HG03571 (cell line): ENCODE measurements around the gene ERGIC3.

Source experiments
- ATAC-seq: cut with Tn5 transposase; IDR thresholded peaks from one replicate; pipeline ENCODE4 v1.9.1; 2021; ENCODE audit not compliant: unreplicated experiment

Gene ERGIC3

GRCh38 chr20:35541783-35542662 is at the start of gene ERGIC3:
TSS of gene ERGIC3 (plus strand) at chr20:35542078. CDS start at chr20:35542098, 20 bp downstream.
- ATAC-seq = peak; percentile 84

DNA sequence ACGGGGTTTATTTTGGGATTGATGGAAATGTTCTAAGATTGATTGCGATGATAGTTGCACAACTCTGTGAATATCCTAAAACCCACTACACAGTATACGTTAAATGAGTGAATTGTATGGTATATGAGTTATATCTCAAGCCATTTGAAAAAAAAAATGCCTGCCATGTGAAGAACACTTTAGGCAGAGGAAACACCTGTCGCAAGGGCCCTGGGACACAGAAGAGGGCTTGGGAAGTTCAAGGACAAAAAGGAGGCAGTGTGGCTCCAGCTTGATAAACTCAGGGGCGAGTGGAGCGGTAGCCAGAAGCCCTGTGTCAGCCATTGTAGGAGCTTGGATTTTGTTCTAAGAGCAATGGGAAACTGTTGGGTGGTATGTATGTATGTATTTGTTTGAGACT is 49.5 kb upstream of the ERGIC3 start:
- ATAC-seq = no peak

GRCh38 chr20:35496481-35496880 is 45.4 kb upstream of the ERGIC3 start:
- no peak for ATAC-seq

DNA sequence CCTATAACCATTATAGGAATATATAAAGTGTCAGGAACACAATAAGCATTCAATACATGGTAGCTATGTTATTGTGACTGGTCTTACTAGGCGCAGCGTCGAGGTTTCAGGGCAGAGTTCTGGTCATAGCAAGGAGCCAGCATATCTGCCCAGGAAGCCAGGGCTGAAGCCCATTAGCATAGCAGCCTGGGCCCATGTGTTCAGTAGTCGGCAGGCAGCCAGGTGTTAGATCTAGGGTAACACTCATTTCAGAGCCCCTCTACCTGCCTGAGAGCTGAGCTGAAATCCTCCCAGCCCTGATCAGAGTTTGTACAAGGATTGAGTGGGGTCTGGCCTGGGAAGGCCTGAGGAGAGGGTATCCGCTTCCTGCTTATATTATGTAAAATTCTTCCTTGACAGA is 44.6 kb upstream of the ERGIC3 start:
- no peak for ATAC-seq

DNA sequence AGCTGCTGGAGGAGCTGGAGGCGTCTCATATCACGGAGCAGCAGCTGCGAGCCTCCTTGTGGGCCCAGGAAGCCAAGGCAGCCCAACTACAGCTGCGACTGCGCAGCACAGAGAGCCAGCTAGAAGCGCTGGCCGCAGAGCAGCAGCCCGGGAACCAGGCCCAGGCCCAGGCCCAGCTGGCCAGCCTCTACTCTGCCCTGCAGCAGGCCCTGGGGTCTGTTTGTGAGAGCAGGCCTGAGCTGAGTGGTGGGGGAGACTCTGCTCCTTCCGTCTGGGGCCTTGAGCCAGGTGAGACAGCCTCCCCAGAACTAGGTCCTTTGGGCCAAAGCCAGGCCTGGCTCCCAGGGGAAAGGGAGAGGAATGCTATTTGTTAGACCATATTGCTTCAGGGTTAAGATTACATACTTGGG is 44.1 kb upstream of the ERGIC3 start:
- ATAC-seq = no peak

- no peak for ATAC-seq
These were observed 42.6 kb upstream of the ERGIC3 start for GRCh38 chr20:35499271-35499670.

- ATAC-seq = no peak
These were observed 39.5 kb upstream of the ERGIC3 start for GRCh38 chr20:35502352-35502751.

- no peak for ATAC-seq
These were observed 38.6 kb upstream of the ERGIC3 start for GRCh38 chr20:35503281-35503680.

DNA sequence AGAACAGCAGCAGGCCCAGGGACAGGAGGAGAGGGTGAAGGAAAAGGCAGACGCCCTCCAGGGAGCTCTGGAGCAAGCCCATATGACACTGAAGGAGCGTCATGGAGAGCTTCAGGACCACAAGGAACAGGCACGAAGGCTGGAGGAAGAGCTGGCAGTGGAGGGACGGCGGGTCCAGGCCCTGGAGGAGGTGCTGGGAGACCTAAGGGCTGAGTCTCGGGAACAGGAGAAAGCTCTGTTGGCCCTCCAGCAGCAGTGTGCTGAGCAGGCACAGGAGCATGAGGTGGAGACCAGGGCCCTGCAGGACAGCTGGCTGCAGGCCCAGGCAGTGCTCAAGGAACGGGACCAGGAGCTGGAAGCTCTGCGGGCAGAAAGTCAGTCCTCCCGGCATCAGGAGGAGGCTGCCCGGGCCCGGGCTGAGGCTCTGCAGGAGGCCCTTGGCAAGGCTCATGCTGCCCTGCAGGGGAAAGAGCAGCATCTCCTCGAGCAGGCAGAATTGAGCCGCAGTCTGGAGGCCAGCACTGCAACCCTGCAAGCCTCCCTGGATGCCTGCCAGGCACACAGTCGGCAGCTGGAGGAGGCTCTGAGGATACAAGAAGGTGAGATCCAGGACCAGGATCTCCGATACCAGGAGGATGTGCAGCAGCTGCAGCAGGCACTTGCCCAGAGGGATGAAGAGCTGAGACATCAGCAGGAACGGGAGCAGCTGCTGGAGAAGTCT is 37.9 kb upstream of the ERGIC3 start:
- ATAC-seq = no peak

DNA sequence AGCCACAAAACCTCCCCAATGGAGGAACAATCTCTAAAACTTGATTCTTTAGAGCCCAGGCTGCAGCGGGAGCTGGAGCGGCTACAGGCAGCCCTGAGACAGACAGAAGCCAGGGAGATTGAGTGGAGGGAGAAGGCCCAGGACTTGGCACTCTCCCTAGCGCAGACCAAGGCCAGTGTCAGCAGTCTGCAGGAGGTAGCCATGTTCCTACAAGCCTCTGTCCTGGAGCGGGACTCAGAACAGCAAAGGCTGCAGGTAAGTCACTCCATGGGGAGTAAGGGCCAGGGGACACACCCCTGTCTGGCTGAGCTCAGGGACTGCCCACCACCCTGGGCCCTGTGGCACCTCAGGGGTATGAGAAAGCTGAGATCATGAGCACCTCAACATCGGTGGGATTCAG is 37.1 kb upstream of the ERGIC3 start:
- no peak for ATAC-seq

- ATAC-seq = no peak
These were observed 35.7 kb upstream of the ERGIC3 start for GRCh38 chr20:35506179-35506578.

DNA sequence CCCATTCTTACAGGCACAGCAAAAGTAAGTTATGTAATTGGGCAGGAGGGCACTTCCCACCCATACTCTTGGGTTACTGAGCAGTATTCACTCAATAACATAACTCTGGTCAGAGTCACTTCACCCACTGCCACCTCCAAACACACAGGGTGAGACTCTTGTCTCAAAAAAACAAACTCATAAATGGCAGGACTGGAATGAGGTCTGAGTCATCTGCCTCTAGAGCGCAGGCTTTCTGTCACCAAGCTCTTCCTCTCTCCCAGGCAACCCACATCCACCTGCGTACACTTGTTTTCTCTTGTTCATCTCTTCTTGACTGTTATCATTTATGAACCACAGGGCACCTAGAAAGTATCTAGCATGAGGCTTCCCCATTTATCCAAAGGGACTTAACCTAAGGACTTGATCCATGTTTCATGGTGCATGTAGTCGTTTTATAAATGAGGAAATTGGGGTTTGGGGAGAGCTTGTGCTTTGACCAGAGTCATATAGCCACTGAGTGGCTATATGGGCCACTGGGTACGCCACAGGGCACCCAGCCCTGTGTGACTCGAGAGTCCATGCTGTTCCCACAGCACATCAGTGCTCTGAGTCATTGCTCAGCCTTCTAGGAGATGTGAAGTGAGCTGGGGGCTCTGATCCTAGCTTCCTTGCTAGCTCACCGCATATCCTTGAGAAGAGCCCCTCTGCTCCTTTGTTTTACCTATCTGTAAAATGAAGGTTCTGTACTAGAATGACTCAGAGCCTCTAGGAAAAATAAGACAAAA is 34.8 kb upstream of the ERGIC3 start:
- no peak for ATAC-seq

DNA sequence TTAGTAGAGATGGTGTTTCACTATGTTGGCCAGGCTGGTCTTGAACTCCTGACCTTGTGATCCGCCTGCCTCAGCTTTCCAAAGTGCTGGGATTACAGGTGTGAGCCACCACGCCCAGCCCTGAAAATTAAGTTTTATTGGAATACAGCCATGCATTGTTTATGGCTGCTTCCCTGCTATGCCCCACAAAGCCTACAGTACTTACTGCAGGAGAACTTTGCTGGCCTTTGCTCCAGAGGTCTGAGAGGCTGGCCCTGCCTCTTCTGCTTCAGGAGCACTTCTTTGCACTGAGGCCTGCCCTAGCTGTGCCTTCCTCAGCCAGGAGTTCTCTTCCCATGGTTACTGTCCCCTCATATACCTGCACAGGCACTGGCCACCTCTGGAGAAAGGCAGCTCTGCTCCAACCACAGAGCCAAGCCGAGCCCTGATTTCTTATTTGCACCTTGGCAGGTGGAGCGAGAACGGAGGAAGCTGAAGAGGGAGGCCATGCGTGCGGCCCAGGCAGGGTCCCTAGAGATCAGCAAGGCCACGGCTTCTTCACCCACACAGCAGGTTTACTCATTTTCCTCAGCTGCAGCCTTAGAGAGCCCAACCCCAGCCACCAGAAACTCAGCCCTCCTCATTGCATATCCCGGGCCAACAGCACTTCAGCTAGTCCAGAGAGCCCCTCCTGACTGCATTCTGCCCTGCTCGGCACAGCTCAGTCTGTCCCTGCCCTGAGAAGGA is 33.2 kb upstream of the ERGIC3 start:
- ATAC-seq = no peak

- ATAC-seq = no peak
These were observed 30.7 kb upstream of the ERGIC3 start for GRCh38 chr20:35510951-35511735.

DNA sequence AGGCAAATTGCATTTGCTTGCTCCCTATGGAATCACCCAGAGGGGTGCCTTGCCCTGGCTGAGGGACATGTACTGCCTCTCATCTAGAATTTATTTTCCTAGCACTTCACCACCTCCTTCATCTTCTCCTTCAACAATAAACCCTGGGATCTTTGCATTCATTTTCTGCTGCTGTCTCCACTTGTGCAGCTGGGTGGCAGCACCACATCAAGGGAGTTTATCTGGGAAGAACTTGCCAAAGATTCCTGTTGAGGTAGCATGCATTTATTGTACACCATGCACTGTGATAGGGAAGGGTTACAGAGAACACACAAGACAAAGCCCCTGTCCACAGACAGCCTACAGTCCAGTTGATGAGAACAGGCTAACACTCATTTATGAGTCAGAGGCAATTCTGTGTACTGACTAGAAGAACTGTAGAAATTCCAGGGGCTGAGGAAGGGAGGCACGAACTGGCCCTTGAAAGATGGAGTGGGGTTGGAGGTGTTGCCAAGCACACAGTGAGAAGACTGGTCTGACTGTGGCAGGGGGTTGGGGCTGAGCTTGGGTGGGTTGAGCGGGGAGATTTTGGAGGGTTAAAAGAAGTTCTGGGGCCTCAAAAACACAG is 30.0 kb upstream of the ERGIC3 start:
- ATAC-seq = no peak

- no peak for ATAC-seq
These were observed 27.4 kb upstream of the ERGIC3 start for GRCh38 chr20:35514371-35514932.

- ATAC-seq = no peak
These were observed 26.5 kb upstream of the ERGIC3 start for GRCh38 chr20:35515341-35515740.

DNA sequence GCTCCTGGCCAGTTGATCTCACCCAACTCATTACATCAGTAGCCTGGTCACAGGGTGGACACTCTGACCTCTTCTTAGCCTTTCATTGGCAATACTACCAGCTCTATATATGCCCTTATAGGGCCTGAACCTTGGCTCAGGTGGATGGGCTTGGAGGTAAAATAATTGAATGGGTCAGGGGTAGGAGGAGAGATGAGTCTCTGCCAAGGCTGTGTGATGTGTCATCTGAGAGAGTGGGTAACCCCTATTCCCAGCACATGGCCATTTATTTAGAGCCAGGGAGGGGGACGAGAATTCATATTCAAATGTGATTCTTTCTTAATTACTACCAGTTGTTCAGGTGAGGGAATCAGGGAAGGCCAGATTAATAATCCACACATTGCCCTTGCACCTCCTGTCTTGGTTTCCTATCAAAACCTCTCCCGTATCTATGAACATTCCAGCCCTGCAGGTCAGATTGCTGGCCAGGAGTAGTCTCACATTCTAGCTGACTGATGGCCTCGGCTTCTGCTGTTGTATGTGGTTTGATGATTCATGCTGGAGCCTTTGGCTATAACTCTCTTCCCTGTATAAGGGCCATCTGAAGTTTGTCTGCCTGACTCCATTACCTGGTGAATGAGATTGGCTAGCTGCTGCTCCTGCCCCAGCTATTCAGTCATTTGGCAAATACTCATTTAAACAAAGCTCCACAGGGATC is 25.8 kb upstream of the ERGIC3 start:
- no peak for ATAC-seq

- no peak for ATAC-seq
These were observed 24.8 kb upstream of the ERGIC3 start for GRCh38 chr20:35517125-35517524.
